Ascending aorta (tissue), 2 donors: ENCODE results near the gene SCN7A. TPM values are rescaled to one million over a fixed set of nuclear protein-coding genes. Genes with fewer than 3 reads are reported as not detected.

Experiments used
- DNase-seq, 2 donors: peaks; one replicate each; pipeline ENCODE4 v3.0.0-alpha.2; 2019; ENCODE audit warnings: low spot score in 2 of 2
- H3K27ac ChIP-seq, 2 donors: fragments of 200-600 bp; sonication (generic); one replicate each; pipeline ENCODE4 v1.5.1; 2016 to 2017; ENCODE audit warnings: mild to moderate bottlenecking in 1 of 2
- H3K27me3 ChIP-seq: fragments of 200-600 bp; sonication (generic); one replicate; pipeline ENCODE4 v1.5.1; 2017
- H3K36me3 ChIP-seq, 2 donors: fragments of 200-600 bp; sonication (generic); one replicate each; pipeline ENCODE4 v1.5.1; 2016
- H3K4me1 ChIP-seq, 2 donors: fragments of 200-600 bp; sonication (generic); one replicate each; pipeline ENCODE4 v1.5.1; 2016 to 2017; ENCODE audit warnings: mild to moderate bottlenecking in 1 of 2
- H3K4me3 ChIP-seq, 2 donors: fragments of 200-600 bp; sonication (generic); one replicate each; pipeline ENCODE4 v1.5.1; 2016 to 2017; ENCODE audit warnings: mild to moderate bottlenecking in 1 of 2
- H3K9me3 ChIP-seq, 2 donors: fragments of 200-600 bp; sonication (generic); one replicate each; pipeline ENCODE4 v1.5.1; 2016
- intact Hi-C: fragments of 100-400 bp; cut with DNase I; formaldehyde crosslinking; loops from one replicate; pipeline ENCODE4 v1.15.1; 2023
- total RNA-seq: library from RNA; depleted of rRNA; stranded (reverse); fragments of >200 nt; gene quantifications from one replicate; pipeline ENCODE4 v1.1.0, GENCODE V29; 2016
- TF ChIP-seq, protein P1 (sequence below), 3 experiments: fragments of 200-600 bp in 2 of 3; fragments of 450-650 bp in 1 of 3; sonication (generic) in 2 of 3; IDR thresholded peaks; one replicate each; pipeline ENCODE4 v1.5.1; 2016 to 2019; ENCODE audit warnings: antibody characterized with exemption in 3 of 3, mild to moderate bottlenecking in 1 of 3, moderate library complexity in 1 of 3

SCN7A gene
- total RNA-seq, 1 donor from 2014 or later: 2.9 TPM

DNA sequence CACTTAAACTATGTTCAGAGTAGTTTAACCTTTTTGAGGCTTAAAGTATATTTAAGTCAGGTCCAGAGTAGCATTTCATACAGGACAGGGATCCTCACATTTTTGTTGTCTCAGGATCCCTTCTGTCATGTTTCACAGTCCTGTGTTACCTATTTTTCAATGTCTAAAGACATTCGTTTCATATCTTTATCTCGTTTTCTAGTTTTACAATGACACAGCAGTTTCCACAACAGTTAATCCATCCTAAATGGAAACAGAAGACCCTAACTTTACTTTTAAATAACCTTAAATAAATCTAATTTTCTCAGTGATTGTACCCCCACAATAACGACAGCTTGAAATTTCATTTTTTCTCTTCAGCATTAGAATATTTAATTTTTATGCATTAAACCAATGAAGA lies 101.0 kb downstream of the SCN7A start:
- H3K4me3 ChIP-seq: no peak overlapping the region
- intact Hi-C loops: no loop called here
- no peak for DNase-seq
- H3K4me1 ChIP-seq: no peaks in the 10 kb centered on the region
- H3K27ac ChIP-seq: no peak overlapping the region
- TF ChIP-seq, protein P1, sequence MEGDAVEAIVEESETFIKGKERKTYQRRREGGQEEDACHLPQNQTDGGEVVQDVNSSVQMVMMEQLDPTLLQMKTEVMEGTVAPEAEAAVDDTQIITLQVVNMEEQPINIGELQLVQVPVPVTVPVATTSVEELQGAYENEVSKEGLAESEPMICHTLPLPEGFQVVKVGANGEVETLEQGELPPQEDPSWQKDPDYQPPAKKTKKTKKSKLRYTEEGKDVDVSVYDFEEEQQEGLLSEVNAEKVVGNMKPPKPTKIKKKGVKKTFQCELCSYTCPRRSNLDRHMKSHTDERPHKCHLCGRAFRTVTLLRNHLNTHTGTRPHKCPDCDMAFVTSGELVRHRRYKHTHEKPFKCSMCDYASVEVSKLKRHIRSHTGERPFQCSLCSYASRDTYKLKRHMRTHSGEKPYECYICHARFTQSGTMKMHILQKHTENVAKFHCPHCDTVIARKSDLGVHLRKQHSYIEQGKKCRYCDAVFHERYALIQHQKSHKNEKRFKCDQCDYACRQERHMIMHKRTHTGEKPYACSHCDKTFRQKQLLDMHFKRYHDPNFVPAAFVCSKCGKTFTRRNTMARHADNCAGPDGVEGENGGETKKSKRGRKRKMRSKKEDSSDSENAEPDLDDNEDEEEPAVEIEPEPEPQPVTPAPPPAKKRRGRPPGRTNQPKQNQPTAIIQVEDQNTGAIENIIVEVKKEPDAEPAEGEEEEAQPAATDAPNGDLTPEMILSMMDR (IDR thresholded peaks at IDR 0.05): no peak
- no peaks in the 10 kb centered on the region for H3K9me3 ChIP-seq
- no peaks in the 10 kb centered on the region for H3K36me3 ChIP-seq
- H3K27me3 ChIP-seq: no peaks in the 10 kb centered on the region

DNA sequence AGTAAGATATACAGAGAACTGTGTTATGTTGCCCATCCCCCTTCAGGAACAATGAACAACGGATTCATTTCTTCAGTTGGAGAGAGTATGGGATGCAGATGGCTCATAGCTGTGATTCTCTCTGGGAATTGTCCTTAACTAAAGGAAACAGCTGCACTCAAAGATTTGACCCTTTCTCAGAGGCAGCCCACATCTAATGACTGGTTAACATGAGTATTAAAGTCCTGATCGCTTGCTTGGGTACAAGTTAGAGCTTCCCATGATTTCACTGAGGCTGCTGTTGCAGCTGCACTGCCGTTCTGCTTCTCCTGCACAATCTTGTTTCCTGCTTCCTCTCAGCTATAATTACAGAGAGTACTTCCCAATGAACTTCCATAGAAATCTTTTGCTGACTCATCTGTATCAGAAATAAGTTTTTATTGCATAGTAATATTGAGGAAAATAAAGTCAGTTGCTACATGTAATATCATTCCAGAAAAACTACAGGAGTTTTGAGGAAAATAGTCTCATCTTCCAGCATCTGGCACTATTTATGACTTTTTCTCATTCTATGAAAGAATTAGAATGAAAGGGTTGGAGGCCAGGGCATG lies 105.5 kb downstream of the SCN7A start:
- no peaks in the 10 kb centered on the region for H3K36me3 ChIP-seq
- TF ChIP-seq, protein P1 (IDR thresholded peaks at IDR 0.05): no peak
- no peaks in the 10 kb centered on the region for H3K27me3 ChIP-seq
- DNase-seq: no peak
- H3K4me1 ChIP-seq: no peaks in the 10 kb centered on the region
- intact Hi-C loops: no loop called here
- no peak overlapping the region for H3K4me3 ChIP-seq
- no peak overlapping the region for H3K27ac ChIP-seq
- no peaks in the 10 kb centered on the region for H3K9me3 ChIP-seq

DNA sequence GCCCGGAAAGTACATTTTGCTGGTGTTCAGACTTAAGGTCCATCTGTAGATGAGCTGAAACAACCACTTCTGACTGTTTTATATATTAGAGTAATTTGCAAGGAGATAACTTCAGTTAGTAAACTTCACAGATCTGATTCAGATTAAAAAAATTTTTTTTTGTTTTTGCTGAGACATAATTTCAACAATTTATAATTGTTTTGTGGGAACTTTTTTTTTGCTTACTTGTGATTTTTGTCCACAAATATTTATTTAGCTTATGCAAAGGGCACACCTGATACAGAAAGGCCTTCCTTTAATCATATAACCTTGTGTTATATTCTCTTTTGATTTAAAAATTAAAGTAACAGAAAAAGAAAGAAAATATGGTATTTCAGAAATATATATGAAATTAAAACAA lies 108.7 kb downstream of the SCN7A start:
- no peak for DNase-seq
- TF ChIP-seq, protein P1 (IDR thresholded peaks at IDR 0.05): no peak
- Histone ChIP-seq H3K4me1 (no peaks in the 10 kb centered on the region), H3K36me3 (no peaks in the 10 kb centered on the region), H3K27me3 (no peaks in the 10 kb centered on the region), H3K27ac (no peak overlapping the region), H3K9me3 (no peaks in the 10 kb centered on the region), H3K4me3 (no peak overlapping the region)
- intact Hi-C loops: no loop called here

GRCh38 chr2:166384774-166385173 lies 109.3 kb downstream of the SCN7A start:
- no peak overlapping the region for H3K27ac ChIP-seq
- intact Hi-C loops: no loop called here

DNA sequence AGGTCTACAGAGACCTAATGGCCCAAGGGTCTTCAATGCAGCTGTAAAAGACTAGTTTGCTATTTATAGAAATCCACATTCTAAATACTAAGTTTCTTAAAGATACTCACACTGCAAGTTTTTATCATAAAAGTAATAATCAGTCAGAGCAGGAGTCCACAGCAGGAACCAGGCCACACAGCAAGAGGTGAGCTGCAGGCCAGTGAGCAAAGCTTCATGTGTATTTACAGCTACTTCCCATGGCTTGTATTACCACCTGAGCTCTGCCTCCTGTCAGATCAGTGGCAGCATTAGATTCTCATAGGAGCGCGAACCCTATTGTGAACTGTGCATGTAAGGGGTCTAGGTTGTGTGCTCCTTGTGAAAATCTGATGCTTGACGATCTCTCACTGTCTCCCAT lies 111.6 kb downstream of the SCN7A start:
- TF ChIP-seq, protein P1 (IDR thresholded peaks at IDR 0.05): no peak
- DNase-seq: no peak
- intact Hi-C loops: no loop called here
- Histone ChIP-seq H3K9me3 (no peaks in the 10 kb centered on the region), H3K4me3 (no peak overlapping the region), H3K27me3 (no peaks in the 10 kb centered on the region), H3K4me1 (no peaks in the 10 kb centered on the region), H3K36me3 (no peaks in the 10 kb centered on the region), H3K27ac (no peak overlapping the region)

More at GRCh38 chr2:166384774-166385173, 109.3 kb downstream of the SCN7A start:
- H3K4me3 ChIP-seq: no peak overlapping the region
- TF ChIP-seq, protein P1 (IDR thresholded peaks at IDR 0.05): peak; percentile 9 to 53 (median 29)
- H3K36me3 ChIP-seq: no peaks in the 10 kb centered on the region
- no peaks in the 10 kb centered on the region for H3K27me3 ChIP-seq
- no peaks in the 10 kb centered on the region for H3K9me3 ChIP-seq
- DNase-seq: no peak
- no peaks in the 10 kb centered on the region for H3K4me1 ChIP-seq

GRCh38 chr2:166380615-166381014 lies 113.4 kb downstream of the SCN7A start:
- no peak for DNase-seq
- Histone ChIP-seq H3K9me3 (no peaks in the 10 kb centered on the region), H3K4me1 (no peaks in the 10 kb centered on the region), H3K27me3 (no peaks in the 10 kb centered on the region), H3K4me3 (no peak overlapping the region), H3K27ac (no peak overlapping the region), H3K36me3 (no peaks in the 10 kb centered on the region)
- TF ChIP-seq, protein P1 (IDR thresholded peaks at IDR 0.05): no peak
- intact Hi-C loops: no loop called here
